Effector CD4-positive, alpha-beta T cell (primary cell): Measurements from ENCODE around the gene RASSF8.
"Not testable (repeated sequence)": the region's sequence is repeated elsewhere in the genome, so short reads cannot be mapped to it uniquely, and the experiment has no call there.

Source experiments
- DNase-seq: peaks from one replicate; pipeline ENCODE4 v3.0.0-alpha.2; 2020

The RASSF8 gene

DNA sequence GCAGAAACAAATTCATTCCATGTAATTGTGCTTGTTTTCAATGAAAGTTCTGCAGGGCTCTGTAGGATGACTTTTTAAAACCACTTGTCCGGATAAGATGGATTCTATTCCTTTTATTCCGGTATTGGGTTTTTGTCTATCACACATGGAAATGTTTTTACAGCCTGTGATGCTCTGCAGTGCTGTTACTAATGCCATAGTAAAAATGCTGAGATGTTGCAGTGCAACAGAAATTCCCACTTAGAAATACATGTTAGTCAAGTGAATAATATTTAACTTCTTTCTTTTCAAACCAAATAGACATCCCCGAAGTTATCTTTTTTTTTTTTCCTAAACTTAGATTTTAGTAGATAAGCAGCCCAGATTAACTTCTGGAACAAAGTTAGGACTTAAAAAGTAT is 71.9 kb downstream of the RASSF8 start:
- DNase-seq, result no peak

GRCh38 chr12:26031318-26031717 is 72.8 kb downstream of the RASSF8 start:
- no peak for DNase-seq

GRCh38 chr12:26031827-26032226 is 73.3 kb downstream of the RASSF8 start:
- no peak for DNase-seq

DNA sequence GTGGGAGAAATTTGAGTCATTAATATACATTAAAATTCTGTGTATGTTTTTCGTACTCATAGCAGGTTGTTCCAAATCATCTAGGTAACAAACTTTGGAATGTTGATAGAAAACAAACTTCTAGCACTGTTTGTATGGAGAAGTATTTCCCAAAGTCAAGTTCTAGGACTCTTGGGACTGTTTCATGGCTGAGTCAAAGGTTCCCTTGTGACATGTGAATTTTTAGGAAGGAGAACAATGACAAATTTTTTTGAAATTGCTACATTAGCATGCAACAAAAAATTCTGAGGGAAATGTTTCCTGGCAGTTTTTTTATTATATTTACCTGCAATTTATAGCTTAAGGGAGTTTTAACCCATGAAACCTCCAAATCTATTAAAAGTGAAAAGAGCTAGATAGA is 73.8 kb downstream of the RASSF8 start:
- DNase-seq, result no peak

- DNase-seq, result no peak
Measured at GRCh38 chr12:26032719-26033241, 74.3 kb downstream of the RASSF8 start.

GRCh38 chr12:26034371-26035142 is 76.1 kb downstream of the RASSF8 start:
- DNase-seq, result no peak

GRCh38 chr12:26036877-26037276 is 78.4 kb downstream of the RASSF8 start:
- no peak for DNase-seq

DNA sequence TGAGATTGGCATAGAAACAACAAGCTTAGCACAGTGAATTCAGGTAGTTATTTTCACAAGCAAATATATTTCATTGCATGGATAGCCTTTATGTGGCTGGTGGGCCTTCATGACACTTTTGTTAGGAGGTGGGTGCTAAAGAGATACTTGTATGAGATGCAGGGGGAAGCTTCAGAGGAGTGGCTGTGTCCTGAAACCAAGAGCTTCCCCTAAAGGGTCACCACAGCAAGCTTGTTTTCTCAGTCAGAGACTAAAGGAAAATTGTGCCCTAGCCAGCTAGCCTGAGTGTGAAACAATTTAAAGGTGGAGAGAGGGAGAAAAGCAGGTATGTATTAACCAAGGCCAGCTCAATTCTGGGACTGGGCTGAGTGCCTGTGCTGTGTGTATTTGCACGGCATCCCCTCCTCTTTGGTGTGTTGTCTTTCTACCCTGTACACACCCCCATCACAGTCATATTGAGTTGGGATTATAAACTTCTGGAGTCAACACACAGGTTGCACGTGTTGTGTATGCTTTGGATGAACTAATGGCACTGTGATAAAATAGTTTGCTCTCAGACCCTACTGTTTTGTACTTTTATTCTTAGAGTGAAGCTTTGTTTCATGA is 79.2 kb downstream of the RASSF8 start:
- no peak for DNase-seq

DNA sequence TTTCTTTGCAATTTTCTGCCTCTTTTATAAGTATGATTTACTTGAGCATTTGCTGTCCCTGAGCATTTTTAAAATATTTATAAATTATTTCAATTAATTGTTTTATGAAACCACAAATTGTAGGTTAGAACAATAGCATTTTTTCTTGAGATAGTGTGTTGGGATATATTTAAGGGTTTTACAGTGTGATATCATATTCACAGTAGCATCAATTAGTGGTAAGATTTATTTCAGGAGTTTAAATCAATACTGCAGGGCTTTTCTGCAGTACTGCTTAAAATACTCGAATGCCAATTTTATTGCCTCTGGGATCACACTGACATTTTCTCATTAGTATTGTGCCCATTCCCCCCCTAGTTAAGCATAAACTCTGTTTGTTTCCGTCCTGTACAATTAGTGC is 84.2 kb downstream of the RASSF8 start:
- DNase-seq, result no peak

GRCh38 chr12:26043135-26044006 is 84.9 kb downstream of the RASSF8 start:
- DNase-seq, result no peak

GRCh38 chr12:26044007-26044394 is 85.5 kb downstream of the RASSF8 start:
- no peak for DNase-seq

DNA sequence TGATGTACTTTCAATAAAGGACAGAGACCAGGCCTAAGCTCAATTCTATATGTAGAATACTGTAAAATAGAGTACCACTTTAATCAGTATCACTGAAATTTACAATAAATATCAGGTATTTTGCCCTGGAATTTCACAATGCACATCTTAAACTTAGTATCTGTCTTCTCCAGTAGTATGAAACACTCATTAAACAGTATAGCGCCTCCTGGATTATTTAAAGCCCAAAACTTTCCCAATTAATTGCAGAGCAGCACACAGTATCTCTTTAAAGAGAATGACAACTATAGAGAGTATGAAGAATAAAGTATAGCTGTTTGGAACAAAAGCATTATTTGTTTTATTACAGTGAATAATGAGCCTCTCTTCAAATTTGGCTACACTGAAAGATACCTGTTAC is 86.1 kb downstream of the RASSF8 start:
- no peak for DNase-seq

DNA sequence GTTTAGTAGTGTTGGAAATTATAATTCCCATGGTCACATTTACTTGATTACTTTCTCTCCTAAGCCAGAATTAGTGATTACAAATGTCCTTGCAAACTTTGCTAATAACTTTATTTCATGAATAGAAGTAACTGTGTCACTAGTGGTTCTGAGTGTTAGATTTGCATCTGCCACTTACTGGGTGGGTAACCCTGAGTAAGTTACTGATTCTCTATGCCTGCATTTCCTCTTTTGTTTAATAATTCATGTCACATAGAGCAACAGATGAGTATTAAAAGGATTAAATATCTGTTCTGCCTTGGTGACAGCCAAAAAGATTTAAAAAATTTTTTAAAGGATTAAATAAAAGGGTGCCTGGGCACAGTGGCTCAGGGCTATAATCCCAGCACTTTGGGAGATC is 87.7 kb downstream of the RASSF8 start:
- DNase-seq, result no peak

GRCh38 chr12:26046906-26047305 is 88.4 kb downstream of the RASSF8 start:
- no peak for DNase-seq

DNA sequence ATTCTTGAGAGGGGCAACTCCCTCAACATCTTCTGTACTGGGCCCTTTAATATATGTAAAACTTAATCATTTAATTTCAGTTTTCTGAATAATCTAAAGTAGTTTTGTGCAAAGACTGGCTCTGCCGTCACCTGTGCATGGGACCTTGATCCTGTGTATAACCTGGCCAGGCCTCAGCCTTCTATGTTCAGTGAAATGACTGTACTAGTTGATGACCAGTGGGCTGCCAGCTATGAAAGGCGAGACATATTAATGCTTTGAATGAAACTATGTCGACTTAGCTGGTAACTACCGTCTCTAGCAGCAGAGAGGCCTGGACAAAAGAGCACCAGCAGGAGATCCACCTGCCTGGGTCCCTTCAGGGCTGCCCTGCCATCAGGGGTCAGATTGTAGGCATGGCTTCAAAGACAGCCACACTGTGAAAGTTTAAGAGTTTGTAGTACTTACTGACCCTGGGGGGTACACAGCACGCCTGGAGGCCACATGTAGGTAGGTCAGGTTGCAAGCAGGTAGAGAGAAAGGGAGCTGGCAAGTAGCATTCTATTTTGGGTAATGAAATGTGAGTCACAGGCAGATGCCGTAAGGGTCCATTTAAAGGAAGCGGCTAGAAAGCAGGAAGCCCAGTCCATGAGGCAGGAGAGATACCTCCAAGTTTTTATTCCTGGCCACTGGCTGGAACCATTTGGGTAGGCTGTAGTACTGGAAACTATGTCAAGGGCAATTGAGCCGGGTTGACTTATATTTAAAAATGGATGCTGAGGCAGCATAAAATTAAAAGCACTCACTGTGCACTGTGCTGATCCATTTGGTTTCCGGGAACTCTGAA is 89.1 kb downstream of the RASSF8 start:
- DNase-seq, result no peak

GRCh38 chr12:26052652-26053051 is 94.2 kb downstream of the RASSF8 start:
- no peak for DNase-seq

DNA sequence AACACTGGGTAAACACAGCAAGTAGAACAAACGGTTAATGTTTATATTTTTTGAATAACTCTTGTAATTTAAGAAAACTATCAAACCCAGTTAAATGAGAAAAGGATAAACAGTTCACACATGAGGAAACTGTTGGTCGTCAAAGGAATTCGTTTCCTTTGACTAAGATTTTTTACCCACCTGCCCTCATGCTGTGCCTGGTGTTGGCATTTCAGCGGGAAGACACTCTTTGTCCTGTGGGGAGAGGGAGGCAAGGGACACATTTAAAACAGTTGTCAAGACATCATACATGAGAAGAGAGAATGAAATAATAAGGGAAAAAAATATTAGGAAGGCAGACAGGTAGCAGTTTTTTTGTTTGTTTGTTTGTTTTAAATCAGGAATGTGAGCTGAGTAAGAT is 95.9 kb downstream of the RASSF8 start:
- no peak for DNase-seq

DNA sequence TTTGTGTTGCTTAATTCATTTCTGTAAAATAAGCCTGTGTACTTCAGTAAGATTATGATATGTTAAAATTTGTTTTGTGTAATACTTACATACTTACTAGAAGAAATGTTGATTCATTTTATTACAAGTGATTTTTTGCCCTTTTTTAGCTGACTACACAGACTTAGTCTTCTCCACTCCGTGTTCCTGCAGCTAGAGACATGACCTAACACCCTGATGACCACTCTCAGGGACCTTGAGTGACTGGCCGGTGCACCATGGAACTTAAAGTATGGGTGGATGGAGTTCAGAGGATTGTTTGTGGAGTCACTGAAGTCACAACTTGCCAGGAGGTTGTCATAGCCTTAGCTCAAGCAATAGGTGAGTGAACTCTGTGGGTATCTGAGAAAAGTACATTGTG is 96.6 kb downstream of the RASSF8 start:
- DNase-seq, result no peak

DNA sequence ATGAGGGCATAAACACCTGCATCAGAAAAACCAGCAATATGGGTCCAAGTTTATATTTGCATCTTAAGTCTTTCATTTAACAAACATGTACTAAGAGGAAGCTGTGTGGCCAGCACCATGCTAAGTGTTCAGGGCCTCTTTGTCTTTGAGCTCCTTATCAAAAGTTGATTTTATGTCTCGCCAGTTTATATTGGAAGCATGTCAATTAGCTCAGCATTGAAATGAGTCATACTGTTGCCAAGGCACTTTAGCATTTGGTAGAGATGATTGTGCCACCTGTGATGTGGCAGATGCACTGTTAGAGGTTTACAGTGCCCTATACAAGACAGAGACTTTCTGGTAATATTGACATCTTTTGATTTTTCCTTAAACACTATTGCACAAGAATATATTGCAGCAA is 97.9 kb downstream of the RASSF8 start:
- no peak for DNase-seq

DNA sequence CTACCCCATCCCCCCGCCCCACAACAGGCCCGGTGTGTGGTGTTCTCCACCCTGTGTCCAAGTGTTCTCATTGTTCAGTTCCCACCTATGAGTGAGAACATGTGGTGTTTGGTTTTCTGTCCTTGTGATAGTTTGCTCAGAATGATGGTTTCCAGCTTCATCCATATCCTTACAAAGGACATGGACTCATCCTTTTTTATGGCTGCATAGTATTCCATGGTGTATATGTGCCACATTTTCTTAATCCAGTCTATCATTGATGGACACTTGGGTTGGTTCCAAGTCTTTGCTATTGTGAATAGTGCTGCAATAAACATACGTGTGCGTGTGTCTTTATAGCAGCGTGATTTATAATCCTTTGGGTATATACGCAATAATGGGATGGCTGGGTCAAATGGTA is 98.8 kb downstream of the RASSF8 start:
- not testable (repeated sequence) for DNase-seq

GRCh38 chr12:26058308-26058707 is 99.8 kb downstream of the RASSF8 start:
- DNase-seq, result no peak

DNA sequence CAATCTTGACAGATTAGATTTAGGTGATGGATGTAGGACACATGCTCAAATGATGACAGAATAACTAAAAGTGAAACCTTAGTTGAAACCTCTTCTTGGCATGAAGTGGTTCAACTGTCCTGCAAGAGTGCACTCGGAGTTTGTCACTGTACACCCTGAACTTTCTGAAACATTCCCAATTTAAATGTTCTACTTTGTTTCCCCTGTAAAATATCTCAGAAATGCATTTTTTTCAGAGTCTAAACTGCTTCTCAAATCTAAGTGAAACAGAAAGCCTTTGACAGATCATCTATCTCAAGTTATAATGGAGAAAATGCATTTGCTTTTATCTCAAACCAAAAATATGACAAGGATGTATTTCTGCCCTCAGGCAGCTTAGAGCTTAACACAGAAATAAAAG is 100.3 kb downstream of the RASSF8 start:
- DNase-seq, result no peak

- DNase-seq, result no peak
Measured at GRCh38 chr12:26062006-26062405, 103.5 kb downstream of the RASSF8 start.
